Glutamatergic neuron (in vitro differentiated cells): ENCODE data around the gene RPP40. TPM values are rescaled to one million over a fixed set of nuclear protein-coding genes. Genes with fewer than 3 reads are reported as not detected.

Source experiments
- DNase-seq: peaks from one replicate; pipeline ENCODE4 v3.0.0; 2022
- H3K27ac Mint-ChIP-seq: one replicate; pipeline ENCODE4 v1.8.0; 2020; ENCODE audit warnings: mild to moderate bottlenecking, mixed read lengths, inconsistent platforms; ENCODE audit not compliant: unreplicated experiment
- H3K27me3 Mint-ChIP-seq: one replicate; pipeline ENCODE4 v1.8.0; 2020; ENCODE audit warnings: mild to moderate bottlenecking, moderate library complexity, mixed read lengths, inconsistent platforms; ENCODE audit not compliant: unreplicated experiment
- H3K36me3 Mint-ChIP-seq: one replicate; pipeline ENCODE4 v1.8.0; 2020; ENCODE audit warnings: mild to moderate bottlenecking, mixed read lengths, inconsistent platforms; ENCODE audit not compliant: unreplicated experiment
- H3K4me1 Mint-ChIP-seq: one replicate; pipeline ENCODE4 v1.8.0; 2020; ENCODE audit warnings: mild to moderate bottlenecking, low read depth, mixed read lengths, inconsistent platforms; ENCODE audit not compliant: unreplicated experiment
- H3K4me3 Mint-ChIP-seq: one replicate; pipeline ENCODE4 v1.8.0; 2020; ENCODE audit warnings: mild to moderate bottlenecking, mixed read lengths, inconsistent platforms; ENCODE audit not compliant: unreplicated experiment
- H3K9me3 Mint-ChIP-seq: one replicate; pipeline ENCODE4 v1.8.0; 2020; ENCODE audit warnings: mild to moderate bottlenecking, moderate library complexity, mixed read lengths, inconsistent platforms; ENCODE audit not compliant: unreplicated experiment
- CTCF ChIP-seq: fragments of 200-600 bp; sonication (generic); IDR thresholded peaks from one replicate; pipeline ENCODE4 v1.5.0; 2021; ENCODE audit not compliant: partially characterized antibody, unreplicated experiment
- total RNA-seq: library from RNA; stranded (reverse); fragmentation: NEBNext Ultra II Directional; extraction: Animal tissue kit (Norgen Biotek cat#: 25700); gene quantifications from one replicate; pipeline ENCODE4 v1.2.1, GENCODE V29; 2021; ENCODE audit not compliant: unreplicated experiment

RPP40 gene
- total RNA-seq, 1 donor from 2014 or later, result 6.9 TPM

GRCh38 chr6:5020142-5020541, 16.3 kb upstream of the RPP40 start:
- Mint-ChIP-seq H3K4me1 (no peaks in the 10 kb centered on the region), H3K36me3 (peaks cover 4% of the 10 kb centered on the region), H3K9me3 (no peaks in the 10 kb centered on the region), H3K4me3 (no peak overlapping the region), H3K27me3 (peaks cover 10% of the 10 kb centered on the region), H3K27ac (no peak overlapping the region)
- TF ChIP-seq CTCF, result no peak
- no peak for DNase-seq

- no peak for TF ChIP-seq CTCF
- peaks cover 4% of the 10 kb centered on the region for H3K36me3 Mint-ChIP-seq
- peaks cover 3% of the 10 kb centered on the region for H3K27me3 Mint-ChIP-seq
- DNase-seq, result no peak
- no peak overlapping the region for H3K27ac Mint-ChIP-seq
- no peak overlapping the region for H3K4me3 Mint-ChIP-seq
- H3K4me1 Mint-ChIP-seq, result no peaks in the 10 kb centered on the region
- no peaks in the 10 kb centered on the region for H3K9me3 Mint-ChIP-seq
Observed at GRCh38 chr6:5014072-5014561, 10.3 kb upstream of the RPP40 start.

- no peaks in the 10 kb centered on the region for H3K4me1 Mint-ChIP-seq
- DNase-seq, result no peak
- H3K36me3 Mint-ChIP-seq, result no peaks in the 10 kb centered on the region
- H3K27me3 Mint-ChIP-seq, result peaks cover under 1% of the 10 kb centered on the region
- H3K4me3 Mint-ChIP-seq, result no peak overlapping the region
- TF ChIP-seq CTCF, result no peak
- H3K27ac Mint-ChIP-seq, result no peak overlapping the region
- no peaks in the 10 kb centered on the region for H3K9me3 Mint-ChIP-seq
Observed at GRCh38 chr6:5012519-5012918, 8.7 kb upstream of the RPP40 start.

- no peaks in the 10 kb centered on the region for H3K4me1 Mint-ChIP-seq
- no peak for DNase-seq
- H3K36me3 Mint-ChIP-seq, result no peaks in the 10 kb centered on the region
- H3K27ac Mint-ChIP-seq, result no peak overlapping the region
- TF ChIP-seq CTCF, result no peak
- H3K27me3 Mint-ChIP-seq, result no peaks in the 10 kb centered on the region
- H3K9me3 Mint-ChIP-seq, result no peaks in the 10 kb centered on the region
- H3K4me3 Mint-ChIP-seq, result no peak overlapping the region
Observed at GRCh38 chr6:5011346-5011745, 7.5 kb upstream of the RPP40 start.

- Mint-ChIP-seq H3K36me3 (no peaks in the 10 kb centered on the region), H3K4me1 (no peaks in the 10 kb centered on the region), H3K9me3 (no peaks in the 10 kb centered on the region), H3K27ac (no peak overlapping the region), H3K4me3 (no peak overlapping the region), H3K27me3 (peaks cover 1% of the 10 kb centered on the region)
- TF ChIP-seq CTCF, result no peak
- DNase-seq, result no peak
Observed at GRCh38 chr6:5007531-5007930, 3.7 kb upstream of the RPP40 start.
